RCC 7860 (cell line): ENCODE data around the gene ATP9B.
"Not testable (repeated sequence)": the region's sequence is repeated elsewhere in the genome, so short reads cannot be mapped to it uniquely, and the experiment has no call there.

Source experiments
- DNase-seq: peaks from one replicate; pipeline ENCODE4 v3.0.0-alpha.2; 2015; ENCODE audit warnings: low spot score
- FAIRE-seq: peaks from 2 replicates; lab custom pipeline; 2012; peaks lifted over from hg19 to GRCh38; lab: Jason Lieb, UNC

ATP9B gene

DNA sequence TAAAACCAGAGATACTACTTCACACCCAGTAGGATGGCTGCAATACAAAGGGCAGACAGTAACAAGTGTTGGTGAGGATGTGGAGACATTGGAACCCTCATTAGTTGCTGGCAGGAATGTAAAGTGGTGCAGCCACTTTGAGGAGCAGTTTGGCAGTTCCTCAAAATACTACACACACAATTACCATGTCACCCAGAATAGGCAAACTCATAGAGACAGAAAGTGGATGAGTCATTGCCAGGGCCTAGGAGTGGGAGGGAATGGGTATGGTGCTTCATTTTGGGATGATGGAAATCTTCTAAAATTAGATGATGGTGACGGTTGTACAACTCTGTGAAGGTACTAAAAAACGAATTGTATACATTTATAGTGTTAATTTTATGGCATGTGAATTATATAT lies 54.8 kb downstream of the ATP9B start:
- no peak for FAIRE-seq
- DNase-seq, result no peak

DNA sequence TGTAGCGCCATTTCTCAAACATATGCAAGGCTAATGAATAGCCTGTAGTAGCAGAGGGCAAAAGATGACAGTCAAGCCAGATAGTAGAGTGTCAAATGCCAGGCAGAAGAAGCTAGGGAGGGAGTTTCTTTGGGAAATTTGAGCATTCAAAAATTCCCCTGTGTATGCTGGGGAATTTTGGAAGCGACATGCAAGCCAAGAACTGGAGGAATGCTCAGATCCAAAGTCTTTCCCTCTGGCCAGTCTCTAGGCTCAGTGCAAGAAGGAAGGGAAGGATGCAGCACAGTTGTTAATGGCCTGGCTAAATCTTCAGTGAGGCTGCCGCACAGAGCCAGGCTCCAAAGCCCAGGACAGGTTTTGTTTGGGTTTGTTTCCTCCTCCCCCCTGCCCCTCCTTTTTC lies 59.9 kb downstream of the ATP9B start:
- FAIRE-seq (no peak), DNase-seq (no peak)

DNA sequence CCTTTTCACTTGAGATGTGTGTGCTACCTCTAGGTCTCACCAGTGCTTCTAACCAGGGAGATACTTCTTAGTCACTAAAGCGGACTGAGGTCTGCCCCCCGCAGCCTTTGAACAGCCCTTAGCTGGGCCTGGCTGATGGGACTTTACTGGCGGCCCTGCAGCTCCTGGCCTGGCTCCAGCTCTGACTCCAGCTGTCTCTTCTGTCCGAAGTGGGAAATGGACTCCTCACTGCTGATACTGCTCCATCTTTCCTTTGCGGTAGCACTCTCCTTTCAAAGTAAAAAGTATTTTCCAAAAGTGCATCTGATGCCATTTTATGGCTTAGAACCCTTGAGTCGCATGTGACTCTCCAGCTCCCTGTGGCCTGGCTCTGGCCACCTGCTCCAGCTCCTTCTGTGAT lies 64.5 kb downstream of the ATP9B start:
- DNase-seq (no peak), FAIRE-seq (no peak)

DNA sequence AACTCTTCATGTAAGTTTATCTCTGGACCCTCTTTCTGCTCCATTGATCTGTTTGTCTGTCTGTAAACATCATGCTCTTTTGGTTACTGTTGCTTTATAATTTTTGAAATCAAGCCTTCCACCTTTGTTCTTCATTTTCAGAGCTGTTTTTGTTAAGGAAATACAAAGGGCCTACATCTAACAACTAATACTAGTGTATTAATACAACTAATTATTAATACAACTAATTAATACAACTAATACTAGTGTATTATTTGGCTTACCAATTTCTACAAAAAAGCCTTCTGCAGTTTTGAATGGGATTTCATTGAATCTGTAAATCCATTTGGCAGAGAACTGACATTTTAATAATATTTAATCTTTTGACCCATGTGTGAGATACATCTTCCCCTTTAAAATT lies 66.7 kb downstream of the ATP9B start:
- DNase-seq (no peak), FAIRE-seq (no peak)

DNA sequence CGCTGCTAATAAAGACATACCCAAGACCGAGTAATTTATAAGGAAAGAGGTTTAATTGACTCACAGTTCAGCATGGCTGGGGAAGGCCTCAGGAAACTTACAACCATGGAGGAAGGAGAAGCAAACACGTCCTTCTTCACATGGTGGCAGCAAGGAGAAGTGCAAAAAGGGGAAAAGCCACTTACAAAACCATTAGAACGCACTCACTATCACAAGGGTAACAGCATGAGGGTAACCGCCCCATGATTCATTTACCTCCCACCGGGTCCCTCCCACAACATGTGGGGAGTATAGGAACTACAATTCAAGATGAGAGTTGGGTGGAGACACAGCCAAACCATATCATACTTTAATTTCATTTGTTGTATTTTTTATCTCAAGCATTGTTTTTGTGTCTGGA lies 67.5 kb downstream of the ATP9B start:
- FAIRE-seq, result no peak
- no peak for DNase-seq

DNA sequence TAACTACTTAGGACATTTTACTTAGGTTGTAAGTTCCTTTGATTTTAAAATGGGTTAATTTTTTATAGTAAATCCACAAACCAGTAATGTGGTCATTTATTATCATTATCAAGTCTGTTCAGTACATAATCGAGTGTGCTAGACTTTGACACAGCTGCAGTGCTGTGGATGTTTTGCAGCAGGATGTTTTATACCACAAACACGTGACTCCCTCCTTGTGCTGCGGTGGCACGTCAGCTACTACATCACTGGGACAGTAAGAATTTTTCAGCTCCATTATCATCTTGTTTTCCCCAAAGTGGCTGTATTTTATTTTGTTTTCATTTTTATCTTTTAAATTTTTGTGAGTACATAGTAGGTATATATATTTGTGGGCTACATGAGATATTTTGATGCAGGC lies 70.0 kb downstream of the ATP9B start:
- FAIRE-seq, result no peak
- no peak for DNase-seq

DNA sequence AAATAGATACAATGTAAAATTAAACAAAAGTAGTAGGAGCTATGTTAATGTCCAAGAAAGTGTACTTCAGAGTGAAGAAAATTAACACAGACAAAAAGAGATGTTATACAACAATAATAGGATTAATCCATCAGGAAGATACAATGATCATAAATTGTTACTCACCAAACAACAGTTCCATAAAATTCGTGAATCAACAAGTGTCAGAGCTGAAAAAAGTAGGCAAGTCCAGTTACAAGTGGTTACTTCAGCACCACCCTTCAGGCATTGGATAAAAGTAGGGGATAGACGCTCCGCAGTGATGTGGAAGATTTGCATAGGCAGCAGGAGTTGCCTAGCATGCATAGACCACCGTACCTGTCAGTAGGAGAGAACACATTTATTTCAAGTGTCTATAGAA lies 77.8 kb downstream of the ATP9B start:
- no peak for FAIRE-seq

DNA sequence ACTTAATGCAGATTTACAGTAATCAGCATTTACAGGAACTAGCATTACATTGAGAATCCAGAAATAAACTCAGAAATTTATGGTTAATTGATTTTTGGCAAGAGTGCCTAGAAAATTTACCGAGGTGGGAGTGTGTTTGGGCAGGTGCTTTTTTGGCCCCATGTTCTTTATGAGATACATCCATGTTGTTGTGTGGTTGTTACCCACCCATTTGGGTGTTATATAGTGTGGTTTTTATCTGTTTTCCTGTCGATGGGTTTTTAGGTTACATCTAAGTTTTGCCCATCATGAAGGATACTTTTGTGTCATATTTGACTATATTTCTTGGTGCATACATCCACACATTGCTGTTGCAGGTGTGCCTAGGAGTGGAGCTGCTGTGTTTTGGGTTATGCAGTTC lies 82.0 kb downstream of the ATP9B start:
- DNase-seq (no peak), FAIRE-seq (no peak)

More for the DNA sequence above, 77.8 kb downstream of the ATP9B start:
- DNase-seq, result no peak

DNA sequence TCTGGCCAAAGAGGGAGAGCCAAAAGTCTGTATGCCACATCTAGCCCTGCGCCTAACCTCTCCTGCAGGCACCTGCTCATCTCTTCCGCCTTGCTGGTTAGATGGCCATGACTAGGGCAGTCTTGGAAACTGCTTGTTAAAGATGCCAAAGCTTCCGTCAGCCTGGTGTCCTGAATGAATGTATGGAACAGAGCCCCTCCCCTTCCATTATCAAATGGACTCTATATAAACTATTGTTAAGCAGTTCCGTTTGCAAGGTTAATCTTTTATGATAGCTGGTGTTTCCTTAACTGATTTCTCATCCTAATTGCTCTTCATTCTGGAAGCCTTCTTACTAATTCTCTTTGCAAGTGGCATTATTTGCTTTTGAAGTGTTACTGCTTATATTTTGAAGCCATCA lies 87.1 kb downstream of the ATP9B start:
- FAIRE-seq (no peak), DNase-seq (no peak)

DNA sequence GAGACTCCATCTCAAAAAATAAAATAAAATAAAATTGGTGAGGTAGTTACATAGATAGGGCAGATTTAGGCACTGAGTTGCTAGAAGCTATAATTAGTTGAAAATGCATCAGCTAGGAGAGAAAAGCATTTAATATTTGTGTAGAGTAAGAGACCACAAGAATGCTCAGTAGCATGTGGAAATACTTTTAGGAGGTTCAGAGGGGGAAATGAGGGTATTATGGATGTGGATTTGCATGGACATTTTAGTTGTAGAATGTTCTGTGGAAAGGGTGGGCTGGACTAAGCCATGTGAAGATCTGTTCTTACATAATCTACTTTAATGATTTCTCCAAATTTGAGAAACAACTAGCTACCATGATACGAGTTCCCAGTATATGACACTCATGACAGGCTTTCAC lies 95.5 kb downstream of the ATP9B start:
- FAIRE-seq, result no peak
- no peak for DNase-seq

DNA sequence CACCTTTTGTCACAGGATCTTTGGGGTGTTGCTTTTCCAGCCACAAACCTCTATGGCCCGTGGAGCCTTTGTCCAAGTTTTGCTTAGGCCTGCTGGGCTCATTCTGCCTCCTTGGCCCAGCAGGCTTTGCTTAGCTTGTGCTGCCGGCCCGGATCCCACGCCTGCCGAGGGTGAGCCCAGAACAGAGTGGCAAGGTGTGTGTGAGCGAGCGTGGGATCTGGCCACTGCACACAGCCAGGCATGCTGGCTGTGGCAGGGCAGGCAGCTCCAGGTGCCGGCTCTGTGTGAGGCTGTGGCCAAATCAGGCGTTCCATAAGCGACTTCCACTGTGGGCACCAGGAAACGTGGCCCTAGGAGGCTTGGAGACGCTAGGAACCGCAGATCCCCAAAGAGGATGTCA lies 97.5 kb downstream of the ATP9B start:
- DNase-seq (no peak), FAIRE-seq (no peak)

DNA sequence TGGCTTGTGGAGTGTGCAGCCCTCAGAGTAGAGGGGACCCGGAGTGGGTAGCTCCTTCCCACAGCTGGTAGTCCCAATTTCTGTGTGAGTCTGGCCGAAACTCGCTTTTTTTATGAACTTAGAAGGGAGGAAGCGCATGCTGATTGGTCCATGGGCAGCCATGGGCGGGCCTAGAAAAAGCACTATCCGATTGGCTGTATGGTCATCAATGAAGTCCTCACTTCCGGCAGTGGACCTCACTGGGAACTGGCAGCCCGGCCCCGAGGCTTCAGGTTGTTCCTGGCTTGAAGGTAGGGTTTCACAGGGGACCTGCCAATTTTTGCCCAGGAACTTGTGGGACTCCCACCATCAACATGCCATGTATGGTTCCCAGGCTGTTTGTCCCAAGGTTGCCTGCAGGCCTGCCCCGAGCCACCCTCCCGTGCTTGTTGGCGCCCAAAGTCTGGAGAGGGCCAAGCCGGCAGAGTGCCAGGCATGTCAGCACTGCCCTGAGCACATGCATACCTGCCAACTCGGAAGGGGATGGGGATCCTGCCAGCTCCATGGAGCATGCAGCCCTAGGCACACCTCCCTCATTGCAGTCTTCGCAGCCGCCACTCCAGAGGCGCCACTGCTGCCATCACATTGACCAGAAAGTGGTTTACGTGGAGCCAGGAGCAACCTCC lies 98.5 kb downstream of the ATP9B start:
- no peak for DNase-seq
- FAIRE-seq, result no peak

DNA sequence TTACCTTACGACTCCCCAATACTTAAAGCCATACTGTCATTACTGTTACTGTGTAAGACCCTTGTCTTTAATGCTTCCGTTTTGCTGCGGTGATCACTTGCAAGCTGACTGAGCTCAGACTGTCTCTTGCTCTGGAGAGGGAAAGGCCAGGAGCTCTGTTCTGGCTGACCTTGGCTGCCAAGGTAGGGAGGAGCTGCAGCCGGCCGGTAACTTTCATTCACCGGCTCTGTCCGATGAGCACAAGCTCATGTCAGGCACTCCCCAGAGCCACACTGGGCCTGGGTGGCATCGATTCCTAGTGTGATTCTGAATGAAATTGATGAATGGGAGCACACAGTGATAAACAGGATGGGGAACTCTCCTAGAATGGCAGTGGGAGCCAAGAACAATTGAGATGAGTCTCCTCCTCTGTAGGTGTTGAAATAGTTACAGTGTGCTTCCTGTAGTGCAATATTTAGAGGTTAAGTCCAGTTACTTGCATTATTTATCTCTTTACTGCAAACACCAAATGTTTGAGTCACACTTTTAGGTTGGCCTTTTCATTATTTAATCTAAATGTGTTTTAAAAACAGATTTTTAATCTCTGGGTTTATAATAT lies 100.9 kb downstream of the ATP9B start:
- no peak for DNase-seq

DNA sequence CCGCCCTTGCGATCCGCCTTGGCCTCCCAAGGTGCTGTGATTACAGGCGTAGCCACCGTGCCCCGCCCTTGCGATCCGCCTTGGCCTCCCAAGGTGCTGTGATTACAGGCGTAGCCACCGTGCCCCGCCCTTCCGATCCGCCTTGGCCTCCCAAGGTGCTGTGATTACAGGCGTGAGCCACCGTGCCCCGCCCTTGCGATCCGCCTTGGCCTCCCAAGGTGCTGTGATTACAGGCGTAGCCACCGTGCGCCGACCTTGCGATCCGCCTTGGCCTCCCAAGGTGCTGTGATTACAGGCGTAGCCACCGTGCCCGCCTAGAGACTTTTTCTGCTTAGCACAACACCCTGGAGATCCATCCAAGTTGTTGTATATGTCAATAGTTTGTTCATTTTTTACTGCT lies 103.1 kb downstream of the ATP9B start:
- DNase-seq, FAIRE-seq: not testable (repeated sequence)

More for the DNA sequence above, 100.9 kb downstream of the ATP9B start:
- no peak for FAIRE-seq

DNA sequence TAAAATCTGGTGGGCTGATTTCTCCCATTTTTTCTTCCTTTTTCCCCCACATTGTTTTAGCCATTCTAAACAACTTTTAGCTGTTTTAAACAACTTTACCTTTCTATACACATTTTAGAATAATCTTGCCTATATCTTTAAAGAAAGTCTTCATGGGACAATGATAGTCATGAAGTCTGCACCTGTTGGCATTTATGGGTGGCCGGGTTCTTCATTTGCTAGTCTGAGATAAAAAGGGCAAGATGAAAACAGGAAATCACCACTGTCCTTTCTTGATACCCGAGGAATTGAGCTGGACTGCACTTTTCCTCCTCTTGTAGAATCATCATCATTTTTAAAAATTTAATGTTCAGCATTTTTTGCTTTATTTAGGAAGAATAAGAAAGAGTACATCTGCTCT lies 104.5 kb downstream of the ATP9B start:
- DNase-seq (no peak), FAIRE-seq (no peak)

DNA sequence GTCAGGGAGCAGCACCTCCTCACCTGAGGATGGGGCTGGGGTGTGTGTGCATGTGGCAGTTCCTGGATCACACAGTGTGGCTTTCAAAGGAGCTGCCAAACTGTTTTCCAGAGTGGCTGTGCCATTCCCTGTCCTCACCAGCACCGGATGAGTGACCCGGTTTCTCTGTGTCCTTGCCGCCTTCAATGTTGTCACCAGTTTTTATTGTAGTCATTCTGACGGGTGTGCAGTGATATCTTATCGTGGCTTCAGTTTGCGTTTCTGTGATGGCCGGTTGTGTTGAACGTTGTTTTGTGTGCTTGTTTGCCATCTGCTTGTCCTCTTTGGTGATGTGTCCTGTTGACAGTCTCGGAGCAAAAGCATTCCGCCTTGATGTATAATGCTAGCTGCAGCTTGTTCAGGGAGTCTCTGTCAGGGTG lies 108.9 kb downstream of the ATP9B start:
- FAIRE-seq (no peak), DNase-seq (no peak)

DNA sequence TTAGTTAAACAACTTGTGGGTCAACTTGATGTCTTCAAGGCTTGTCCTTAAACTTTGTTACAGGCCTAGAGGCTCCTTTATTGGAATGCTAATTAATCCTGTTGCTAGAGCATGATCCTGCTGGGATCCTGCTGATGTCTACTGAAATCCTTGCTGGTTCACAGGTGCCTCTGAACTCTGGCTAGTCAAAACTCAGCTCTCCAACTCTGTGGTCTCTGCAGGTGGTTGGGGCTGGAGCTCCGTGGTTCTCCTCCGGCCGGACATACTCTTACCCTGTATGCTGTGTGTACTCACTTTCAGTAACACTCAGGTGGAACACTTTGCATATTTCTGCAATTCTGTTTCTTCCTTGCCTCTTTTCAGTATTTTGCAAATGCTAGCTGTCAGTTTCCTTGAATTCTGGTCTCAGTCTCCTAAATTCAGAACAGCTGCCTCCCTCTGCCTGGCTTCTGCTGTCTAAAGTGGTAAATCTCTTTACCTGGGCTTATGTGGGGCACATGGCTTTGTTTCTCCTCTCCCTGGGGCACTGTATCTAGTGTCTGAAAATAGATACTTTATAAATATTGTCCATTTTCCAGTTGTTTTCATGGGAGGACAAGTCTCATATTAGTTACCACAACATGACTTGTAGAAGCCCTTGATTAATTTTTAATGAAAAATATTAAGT lies 113.0 kb downstream of the ATP9B start:
- FAIRE-seq, result no peak

DNA sequence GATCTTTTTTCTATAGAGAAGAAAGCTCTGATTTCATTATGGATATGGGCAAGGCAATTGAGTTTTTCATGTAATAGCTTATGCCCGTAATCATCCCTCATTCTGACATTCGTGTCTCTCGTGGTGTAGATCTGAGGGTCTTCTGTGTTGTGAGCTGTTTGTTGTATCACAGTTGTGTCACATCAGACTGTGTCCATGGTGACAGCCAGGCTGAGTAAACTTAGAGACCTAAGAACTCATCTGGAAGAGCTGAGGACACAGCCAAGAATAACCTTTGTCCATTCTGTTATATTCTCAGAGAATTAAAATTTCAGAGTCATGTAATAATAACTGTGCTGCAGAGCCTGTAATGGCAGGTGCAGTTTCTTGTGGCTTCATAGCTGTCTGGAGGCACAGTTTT lies 116.5 kb downstream of the ATP9B start:
- no peak for DNase-seq
- FAIRE-seq, result no peak

More for the DNA sequence above, 113.0 kb downstream of the ATP9B start:
- DNase-seq, result no peak

DNA sequence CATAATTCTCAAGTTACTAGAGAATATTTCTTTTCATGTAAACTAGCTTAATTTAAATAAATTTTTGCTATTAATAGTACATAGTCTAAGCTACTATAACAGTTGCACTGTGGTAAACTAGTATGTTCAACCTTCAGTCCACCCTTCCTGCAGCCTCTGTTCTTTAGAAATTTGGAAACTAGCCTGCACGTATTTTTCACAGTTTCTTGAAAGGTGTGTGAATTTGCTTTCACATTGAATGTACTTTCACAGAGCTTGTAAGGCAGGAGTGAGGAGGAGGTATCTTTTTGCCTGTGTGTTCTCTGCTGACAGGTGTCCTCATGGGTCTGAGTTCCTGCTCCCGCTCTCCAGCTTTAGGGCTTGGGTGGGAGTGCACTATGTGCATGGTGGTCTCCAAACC lies 117.5 kb downstream of the ATP9B start:
- DNase-seq, result no peak
- FAIRE-seq, result no peak

DNA sequence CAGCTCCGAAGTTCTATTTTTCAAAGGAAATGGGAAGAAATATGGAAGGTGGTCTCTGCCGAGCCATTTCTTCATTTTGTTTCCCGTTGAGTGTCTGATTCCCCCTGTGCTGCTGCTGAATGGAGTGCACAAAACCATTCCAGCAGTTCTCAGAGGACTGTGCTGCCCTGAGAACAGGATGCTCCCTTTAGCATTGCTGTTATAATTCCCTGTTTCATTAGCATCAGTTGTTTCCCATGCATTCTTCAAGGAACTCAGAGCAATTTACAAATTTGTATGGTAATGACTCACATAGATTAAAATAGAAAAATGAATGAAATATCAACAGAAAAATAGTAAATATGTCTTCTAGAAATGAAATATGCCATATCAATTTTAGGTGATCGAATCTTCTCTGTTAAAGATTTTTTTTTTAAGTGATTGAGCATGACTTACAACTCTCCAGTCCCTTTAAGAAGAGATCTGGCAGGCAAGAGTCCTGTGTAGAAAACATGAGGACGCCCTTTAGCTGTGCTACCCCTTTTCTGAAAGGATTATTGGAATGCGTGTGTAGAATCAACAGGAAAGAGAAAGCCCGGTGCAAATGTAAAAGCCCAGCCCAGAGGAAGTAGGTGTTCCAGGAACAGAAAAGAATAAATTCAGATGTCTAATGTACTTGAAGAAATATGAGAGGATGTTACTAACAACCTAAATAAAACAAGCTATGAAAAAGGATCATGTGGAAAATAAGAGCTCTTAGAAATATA lies 118.5 kb downstream of the ATP9B start:
- DNase-seq, result no peak
- no peak for FAIRE-seq

DNA sequence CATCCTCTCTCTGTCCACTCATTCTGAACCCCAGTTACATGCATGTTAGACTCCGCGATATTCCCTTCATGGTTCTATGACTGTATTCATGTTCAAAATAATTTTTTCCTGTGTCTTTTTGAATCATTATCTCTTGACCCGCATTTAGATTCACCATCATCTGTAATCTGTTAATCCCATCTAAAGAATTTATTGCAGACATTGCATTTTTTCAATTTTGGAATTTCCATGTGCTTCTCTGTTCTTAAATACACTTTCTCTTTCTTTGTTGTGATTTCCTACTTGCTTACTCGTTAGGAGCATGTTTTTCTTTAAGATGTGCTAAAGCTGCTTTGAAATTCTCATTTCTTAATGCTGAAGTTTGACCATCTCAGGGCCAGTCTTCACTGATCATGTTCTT lies 122.2 kb downstream of the ATP9B start:
- no peak for DNase-seq
- no peak for FAIRE-seq

DNA sequence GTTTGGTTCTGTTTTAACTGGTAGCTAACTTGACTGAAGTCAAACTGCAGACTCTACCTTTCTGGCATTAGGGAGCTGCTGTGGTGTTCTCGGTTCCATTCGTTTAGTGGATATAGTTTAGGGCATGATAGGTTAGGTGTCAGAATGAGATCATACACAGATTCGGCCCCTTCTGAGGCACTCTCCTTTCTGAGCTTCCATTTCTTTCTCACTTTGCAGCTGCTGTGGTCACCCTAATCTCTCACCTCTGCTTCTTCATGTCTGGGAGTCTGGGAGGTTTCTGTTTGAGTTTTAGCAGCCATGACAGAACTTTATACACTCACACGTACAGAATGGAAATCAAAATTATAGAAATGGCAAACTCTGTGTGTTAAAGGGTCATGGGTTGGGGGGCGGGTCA lies 122.8 kb downstream of the ATP9B start:
- FAIRE-seq (no peak), DNase-seq (no peak)
